ENCODE results near the gene SFXN3.

- no peak for TF ChIP-seq CTCF (IDR thresholded peaks at IDR 0.05; ENCODE audit: low read length)
- no peak for TF ChIP-seq EZH2 (optimal IDR thresholded peaks at IDR 0.05; ENCODE audit: low read depth, low read length)
- no peak for TF ChIP-seq EZH2phosphoT487 (IDR thresholded peaks at IDR 0.05; ENCODE audit: low read length)
Measured at GRCh38 chr10:101029520-101030295, 1.3 kb upstream of the SFXN3 start.
